Hepatocyte (in vitro differentiated cells): ENCODE results near the gene RCN1.

Source experiments
- EZH2phosphoT487 ChIP-seq: fragments of 200-600 bp; sonication (generic); IDR thresholded peaks from one replicate; pipeline ENCODE4 v1.6.1; 2018; ENCODE audit warnings: antibody characterized with exemption, mild to moderate bottlenecking, low read depth, moderate library complexity; ENCODE audit not compliant: unreplicated experiment, severe bottlenecking
- TF ChIP-seq, protein P1 (sequence below): fragments of 200-600 bp; sonication (generic); IDR thresholded peaks from 2 replicates; pipeline ENCODE4 v1.5.1; 2016; ENCODE audit warnings: antibody characterized with exemption, mild to moderate bottlenecking; ENCODE audit not compliant: poor library complexity

DNA sequence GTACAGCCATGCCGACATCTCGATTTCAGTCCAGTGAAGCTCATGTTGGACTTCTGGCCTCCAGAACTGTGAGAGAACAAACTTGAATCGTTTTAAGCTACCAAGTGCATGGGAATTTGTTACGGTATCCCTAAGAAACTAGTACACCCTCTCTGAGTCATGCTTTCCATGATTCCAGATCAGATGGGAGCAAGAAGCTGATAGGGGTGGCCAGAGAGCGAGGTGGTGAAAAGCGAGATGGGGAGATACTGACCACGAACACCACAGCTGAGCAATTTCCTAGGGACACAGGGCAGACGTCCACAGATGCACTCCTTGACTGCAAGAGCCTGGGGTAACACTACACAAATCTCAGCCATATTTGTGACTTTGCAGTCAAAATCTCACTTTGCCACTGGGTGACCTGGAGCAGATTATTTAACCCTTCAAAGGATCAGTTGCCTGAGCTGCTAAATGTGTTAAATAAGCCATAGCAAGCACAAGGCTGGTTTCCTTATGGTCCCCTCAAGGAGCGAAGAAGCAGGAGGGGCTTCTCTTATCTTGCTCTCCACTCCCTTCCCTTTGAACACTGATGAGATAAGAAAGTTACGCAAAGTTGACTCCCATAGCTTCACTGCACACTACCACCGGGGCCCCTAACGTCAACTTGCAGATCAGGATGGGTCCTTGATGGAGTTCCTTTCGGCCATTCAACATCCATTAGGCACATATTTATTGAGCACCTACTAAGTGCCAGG is 22.6 kb upstream of the RCN1 start:
- TF ChIP-seq, protein P1, sequence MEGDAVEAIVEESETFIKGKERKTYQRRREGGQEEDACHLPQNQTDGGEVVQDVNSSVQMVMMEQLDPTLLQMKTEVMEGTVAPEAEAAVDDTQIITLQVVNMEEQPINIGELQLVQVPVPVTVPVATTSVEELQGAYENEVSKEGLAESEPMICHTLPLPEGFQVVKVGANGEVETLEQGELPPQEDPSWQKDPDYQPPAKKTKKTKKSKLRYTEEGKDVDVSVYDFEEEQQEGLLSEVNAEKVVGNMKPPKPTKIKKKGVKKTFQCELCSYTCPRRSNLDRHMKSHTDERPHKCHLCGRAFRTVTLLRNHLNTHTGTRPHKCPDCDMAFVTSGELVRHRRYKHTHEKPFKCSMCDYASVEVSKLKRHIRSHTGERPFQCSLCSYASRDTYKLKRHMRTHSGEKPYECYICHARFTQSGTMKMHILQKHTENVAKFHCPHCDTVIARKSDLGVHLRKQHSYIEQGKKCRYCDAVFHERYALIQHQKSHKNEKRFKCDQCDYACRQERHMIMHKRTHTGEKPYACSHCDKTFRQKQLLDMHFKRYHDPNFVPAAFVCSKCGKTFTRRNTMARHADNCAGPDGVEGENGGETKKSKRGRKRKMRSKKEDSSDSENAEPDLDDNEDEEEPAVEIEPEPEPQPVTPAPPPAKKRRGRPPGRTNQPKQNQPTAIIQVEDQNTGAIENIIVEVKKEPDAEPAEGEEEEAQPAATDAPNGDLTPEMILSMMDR, result no peak
- TF ChIP-seq EZH2phosphoT487, result no peak
